Hepatocyte (in vitro differentiated cells): ENCODE data around the gene HTT. TPM values are rescaled to one million over a fixed set of nuclear protein-coding genes. Genes with fewer than 3 reads are reported as not detected.

Experiments
- DNase-seq: peaks from one replicate; pipeline ENCODE4 v3.0.0-alpha.2; 2016; ENCODE audit warnings: low spot score
- H2AFZ ChIP-seq: fragments of 200-600 bp; sonication (generic); 2 replicates; pipeline ENCODE4 v1.6.0; 2016; ENCODE audit warnings: antibody characterized with exemption, mild to moderate bottlenecking
- H3K27ac ChIP-seq: fragments of 200-600 bp; sonication (generic); 2 replicates; pipeline ENCODE4 v1.5.1; 2016; ENCODE audit warnings: mild to moderate bottlenecking
- H3K27me3 ChIP-seq: fragments of 200-600 bp; sonication (generic); 2 replicates; pipeline ENCODE4 v1.6.1; 2016
- H3K36me3 ChIP-seq: fragments of 200-600 bp; sonication (generic); replicated peaks from 2 replicates; pipeline ENCODE4 v1.5.1; 2016; ENCODE audit warnings: low read depth; ENCODE audit not compliant: insufficient read depth
- H3K4me1 ChIP-seq: fragments of 200-600 bp; sonication (generic); 2 replicates; pipeline ENCODE4 v1.5.1; 2016; ENCODE audit warnings: mild to moderate bottlenecking, moderate library complexity; ENCODE audit not compliant: insufficient read depth
- H3K4me2 ChIP-seq: fragments of 200-600 bp; sonication (generic); 2 replicates; pipeline ENCODE4 v1.6.0; 2016
- H3K4me3 ChIP-seq: fragments of 200-600 bp; sonication (generic); 2 replicates; pipeline ENCODE4 v1.5.1; 2016; ENCODE audit warnings: mild to moderate bottlenecking
- H3K79me2 ChIP-seq: fragments of 200-600 bp; sonication (generic); 2 replicates; pipeline ENCODE4 v1.6.0; 2017; ENCODE audit warnings: mild to moderate bottlenecking
- H3K9me2 ChIP-seq: fragments of 200-600 bp; sonication (generic); replicated peaks from 2 replicates; pipeline ENCODE4 v1.6.0; 2017; ENCODE audit warnings: mild to moderate bottlenecking; ENCODE audit not compliant: insufficient read depth
- H3K9me3 ChIP-seq: fragments of 200-600 bp; sonication (generic); 2 replicates; pipeline ENCODE4 v1.5.1; 2016; ENCODE audit warnings: low read depth, mild to moderate bottlenecking
- H4K20me1 ChIP-seq: fragments of 200-600 bp; sonication (generic); 2 replicates; pipeline ENCODE4 v1.6.0; 2016; ENCODE audit warnings: mild to moderate bottlenecking; ENCODE audit not compliant: insufficient read depth, poor library complexity, severe bottlenecking
- CTCF ChIP-seq: fragments of 200-600 bp; sonication (generic); IDR thresholded peaks from 2 replicates; pipeline ENCODE4 v1.5.1; 2016; ENCODE audit warnings: antibody characterized with exemption, mild to moderate bottlenecking; ENCODE audit not compliant: poor library complexity
- EZH2 ChIP-seq: fragments of 200-600 bp; sonication (generic); IDR thresholded peaks from 2 replicates; pipeline ENCODE4 v1.6.1; 2016; ENCODE audit warnings: antibody characterized with exemption, mild to moderate bottlenecking, borderline replicate concordance
- EZH2phosphoT487 ChIP-seq: fragments of 200-600 bp; sonication (generic); IDR thresholded peaks from one replicate; pipeline ENCODE4 v1.6.1; 2018; ENCODE audit warnings: antibody characterized with exemption, mild to moderate bottlenecking, low read depth, moderate library complexity; ENCODE audit not compliant: unreplicated experiment, severe bottlenecking
- WGBS: methylation state at CpG from one replicate; pipeline ENCODE4 v1.1.6; 2016; ENCODE audit warnings: low lambda C conversion rate; ENCODE audit errors: missing lambda C conversion rate; 5-methylcytosine and 5-hydroxymethylcytosine counted together
- polyA plus RNA-seq: library from polyadenylated mRNA; unstranded; fragments of >200 nt; fragmentation: Nextera tagmentation; extraction: Ambion mirVana; gene quantifications from 2 replicates; pipeline ENCODE4 v1.2.1, GENCODE V29; 2016
- total RNA-seq: library from RNA; depleted of rRNA; stranded (reverse); fragments of >200 nt; gene quantifications from 2 replicates; pipeline ENCODE4 v1.2.3, GENCODE V29; 2014

HTT gene
- total and polyA plus RNA-seq, 2 experiments from 2014 or later: 12.4 to 33.9 TPM

DNA sequence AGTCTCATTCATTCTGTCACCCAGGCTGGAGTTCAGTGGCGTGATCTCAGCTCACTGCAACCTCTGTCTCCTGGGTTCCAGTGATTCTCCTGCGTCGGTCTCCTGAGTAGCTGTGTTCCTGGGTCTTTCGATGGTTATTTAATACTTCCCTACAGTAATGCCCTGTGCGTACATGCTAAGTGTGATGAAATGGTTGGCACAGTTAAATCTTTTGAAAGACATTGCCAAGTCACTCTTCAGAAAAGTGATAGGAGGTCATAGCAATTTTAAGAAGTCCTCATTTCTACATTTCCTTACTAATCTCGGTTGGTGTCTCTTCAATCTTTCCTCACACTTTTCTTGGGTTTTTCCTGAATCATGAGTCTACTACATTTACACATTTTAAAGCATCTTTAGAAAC is 14.5 kb upstream of the HTT start:
- H3K36me3 ChIP-seq: no peaks in the 10 kb centered on the region
- H3K27me3 ChIP-seq: no peaks in the 10 kb centered on the region
- no peak overlapping the region for H3K27ac ChIP-seq
- 93% methylated on average over 6 of the region's 6 CpGs for WGBS
- H4K20me1 ChIP-seq: no peaks in the 10 kb centered on the region
- H2AFZ ChIP-seq: no peak overlapping the region
- TF ChIP-seq EZH2phosphoT487: no peak
- no peak for TF ChIP-seq EZH2
- TF ChIP-seq CTCF: no peak
- H3K79me2 ChIP-seq: no peaks in the 10 kb centered on the region
- no peak overlapping the region for H3K4me3 ChIP-seq
- H3K9me2 ChIP-seq: no peaks in the 10 kb centered on the region
- H3K9me3 ChIP-seq: no peaks in the 10 kb centered on the region
- H3K4me2 ChIP-seq: no peak overlapping the region
- DNase-seq: no peak
- H3K4me1 ChIP-seq: no peaks in the 10 kb centered on the region

DNA sequence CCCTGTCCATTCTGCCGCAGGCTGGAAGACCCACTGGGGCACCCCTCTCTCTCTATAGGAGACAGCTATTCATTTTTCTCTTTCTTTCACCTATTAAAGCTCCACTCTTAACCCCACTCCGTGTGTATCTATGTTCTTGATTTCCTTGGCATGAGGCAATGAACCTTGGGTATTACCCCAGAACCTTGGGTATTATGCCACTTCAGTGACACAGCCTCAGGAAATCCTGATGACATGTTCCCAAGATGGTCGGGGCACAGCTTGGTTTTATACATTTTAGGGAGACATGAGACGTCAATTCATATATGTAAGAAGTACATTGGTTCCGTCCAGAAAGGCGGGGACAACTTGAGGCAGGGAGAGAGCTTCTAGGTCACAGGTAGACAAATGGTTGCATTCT is 13.5 kb upstream of the HTT start:
- no peak overlapping the region for H3K4me2 ChIP-seq
- no peaks in the 10 kb centered on the region for H4K20me1 ChIP-seq
- no peaks in the 10 kb centered on the region for H3K27me3 ChIP-seq
- no peaks in the 10 kb centered on the region for H3K9me3 ChIP-seq
- H3K36me3 ChIP-seq: no peaks in the 10 kb centered on the region
- no peaks in the 10 kb centered on the region for H3K4me1 ChIP-seq
- no peak for DNase-seq
- no peak overlapping the region for H2AFZ ChIP-seq
- H3K9me2 ChIP-seq: no peaks in the 10 kb centered on the region
- H3K27ac ChIP-seq: no peak overlapping the region
- 90% methylated on average over 6 of the region's 6 CpGs for WGBS
- H3K79me2 ChIP-seq: no peaks in the 10 kb centered on the region
- H3K4me3 ChIP-seq: no peak overlapping the region
- TF ChIP-seq EZH2phosphoT487: no peak
- TF ChIP-seq CTCF: no peak
- no peak for TF ChIP-seq EZH2

DNA sequence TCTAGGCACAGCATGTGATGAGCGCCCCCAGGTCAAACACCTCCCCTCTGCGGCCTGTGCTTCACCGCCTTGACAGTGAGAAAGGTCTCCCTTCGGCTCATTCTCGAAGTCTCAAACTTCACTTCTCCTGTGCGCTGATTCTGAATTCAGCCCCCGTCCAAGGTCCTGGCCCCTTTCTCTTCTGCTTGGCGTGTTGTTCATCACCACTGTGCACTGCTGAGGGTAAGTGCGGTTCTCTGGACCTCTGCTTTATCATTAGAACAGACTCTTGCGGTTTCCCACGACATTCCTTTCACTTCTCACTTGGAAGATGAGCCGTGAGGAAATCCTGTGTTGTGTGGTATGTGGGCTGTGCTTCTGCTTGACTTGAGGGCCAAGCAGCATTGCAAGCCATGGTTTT is 12.0 kb upstream of the HTT start:
- no peak overlapping the region for H3K4me3 ChIP-seq
- no peaks in the 10 kb centered on the region for H3K9me3 ChIP-seq
- H2AFZ ChIP-seq: no peak overlapping the region
- no peak for TF ChIP-seq EZH2
- no peak for TF ChIP-seq EZH2phosphoT487
- TF ChIP-seq CTCF: no peak
- no peaks in the 10 kb centered on the region for H3K4me1 ChIP-seq
- WGBS: 85% methylated on average over 12 of the region's 12 CpGs
- H3K36me3 ChIP-seq: no peaks in the 10 kb centered on the region
- H3K9me2 ChIP-seq: no peaks in the 10 kb centered on the region
- DNase-seq: no peak
- H3K79me2 ChIP-seq: no peaks in the 10 kb centered on the region
- H3K4me2 ChIP-seq: no peak overlapping the region
- H3K27me3 ChIP-seq: no peaks in the 10 kb centered on the region
- H3K27ac ChIP-seq: no peak overlapping the region
- no peaks in the 10 kb centered on the region for H4K20me1 ChIP-seq

DNA sequence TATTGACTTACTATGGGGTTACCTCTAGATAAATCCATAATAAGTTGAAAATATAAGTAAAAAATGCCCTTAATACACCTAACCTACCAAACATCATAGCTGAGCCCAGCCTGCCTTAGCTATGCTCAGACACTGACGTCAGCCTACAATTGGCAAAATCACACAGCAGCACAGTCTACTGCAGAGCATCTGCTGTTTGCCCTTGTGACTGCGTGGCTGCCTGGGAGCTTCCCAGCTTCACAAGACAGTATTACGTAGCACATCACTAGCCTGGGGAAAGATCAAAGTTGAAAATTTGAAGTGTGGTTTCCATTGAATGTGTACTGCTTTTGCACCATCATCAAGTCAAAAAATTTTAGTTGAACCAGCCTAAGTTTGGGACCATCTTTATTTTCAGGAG is 8.9 kb upstream of the HTT start:
- WGBS: 85% methylated on average over 3 of the region's 3 CpGs
- TF ChIP-seq CTCF: no peak
- TF ChIP-seq EZH2phosphoT487: no peak
- no peak for TF ChIP-seq EZH2

More for the DNA sequence above, 8.9 kb upstream of the HTT start:
- H2AFZ ChIP-seq: no peak overlapping the region
- no peak overlapping the region for H3K4me3 ChIP-seq
- no peaks in the 10 kb centered on the region for H4K20me1 ChIP-seq
- no peaks in the 10 kb centered on the region for H3K79me2 ChIP-seq
- no peaks in the 10 kb centered on the region for H3K9me2 ChIP-seq
- H3K4me1 ChIP-seq: no peaks in the 10 kb centered on the region
- H3K36me3 ChIP-seq: no peaks in the 10 kb centered on the region
- no peaks in the 10 kb centered on the region for H3K9me3 ChIP-seq
- DNase-seq: no peak
- H3K4me2 ChIP-seq: no peak overlapping the region
- no peaks in the 10 kb centered on the region for H3K27me3 ChIP-seq
- H3K27ac ChIP-seq: no peak overlapping the region
